OCI-LY3 (cell line): ENCODE measurements around the gene ARHGEF28.

Experiments used
- H2AFZ ChIP-seq: fragments of 200-600, 300-600 bp; shearing (Covaris generic); 2 replicates; pipeline ENCODE4 v1.6.0; 2014; ENCODE audit warnings: antibody characterized with exemption, low read depth, low read length
- H3K27ac ChIP-seq: fragments of 200-600, 300-600 bp; sonication (generic); 2 replicates; pipeline ENCODE4 v1.5.1; 2014; ENCODE audit warnings: mild to moderate bottlenecking, low read length, moderate library complexity, mixed read lengths
- H3K27me3 ChIP-seq: fragments of 200-600, 300-600 bp; sonication (generic); 2 replicates; pipeline ENCODE4 v1.6.1; 2014; ENCODE audit warnings: low read depth, low read length, mixed read lengths
- H3K36me3 ChIP-seq: fragments of 200-600, 300-600 bp; sonication (generic); replicated peaks from 2 replicates; pipeline ENCODE3; 2014; ENCODE audit warnings: low read depth, low read length, mixed read lengths
- H3K4me1 ChIP-seq: fragments of 300-600, 200-600 bp; sonication (generic); 2 replicates; pipeline ENCODE4 v1.6.1; 2014; ENCODE audit warnings: low read length, mixed read lengths
- H3K4me2 ChIP-seq: fragments of 200-600, 300-600 bp; sonication (generic); 2 replicates; pipeline ENCODE4 v1.6.1; 2014; ENCODE audit warnings: low read length, mixed read lengths
- H3K4me3 ChIP-seq: fragments of 300-600, 200-600 bp; sonication (generic); 2 replicates; pipeline ENCODE4 v1.5.1; 2014; ENCODE audit warnings: antibody characterized with exemption, mild to moderate bottlenecking, low read length, moderate library complexity
- H3K79me2 ChIP-seq: fragments of 300-600, 200-600 bp; shearing (Covaris generic); 2 replicates; pipeline ENCODE4 v1.6.1; 2014; ENCODE audit warnings: mild to moderate bottlenecking, low read length, mixed read lengths
- H3K9ac ChIP-seq: fragments of 300-600, 200-600 bp; shearing (Covaris generic); 2 replicates; pipeline ENCODE4 v1.6.0; 2014; ENCODE audit warnings: mild to moderate bottlenecking, low read length, moderate library complexity
- H3K9me3 ChIP-seq: fragments of 200-600, 300-600 bp; shearing (Covaris generic); 2 replicates; pipeline ENCODE4 v1.6.1; 2014; ENCODE audit warnings: low read length, mixed read lengths; ENCODE audit not compliant: insufficient read depth
- H4K20me1 ChIP-seq: fragments of 200-600, 300-600 bp; sonication (generic); 2 replicates; pipeline ENCODE4 v1.6.1; 2016; ENCODE audit warnings: low read length, mixed read lengths; ENCODE audit not compliant: insufficient read depth
- EZH2phosphoT487 ChIP-seq: fragments of 200-600 bp; shearing (Covaris generic); IDR thresholded peaks from 2 replicates; pipeline ENCODE4 v1.6.1; 2018; ENCODE audit warnings: antibody characterized with exemption, mixed run types, low read depth
- TF ChIP-seq, protein P1 (sequence below): fragments of 200-600, 300-600 bp; sonication (generic); IDR thresholded peaks from 2 replicates; pipeline ENCODE4 v1.5.1; 2014; ENCODE audit warnings: antibody characterized with exemption, low read length, low read depth

Gene ARHGEF28

DNA sequence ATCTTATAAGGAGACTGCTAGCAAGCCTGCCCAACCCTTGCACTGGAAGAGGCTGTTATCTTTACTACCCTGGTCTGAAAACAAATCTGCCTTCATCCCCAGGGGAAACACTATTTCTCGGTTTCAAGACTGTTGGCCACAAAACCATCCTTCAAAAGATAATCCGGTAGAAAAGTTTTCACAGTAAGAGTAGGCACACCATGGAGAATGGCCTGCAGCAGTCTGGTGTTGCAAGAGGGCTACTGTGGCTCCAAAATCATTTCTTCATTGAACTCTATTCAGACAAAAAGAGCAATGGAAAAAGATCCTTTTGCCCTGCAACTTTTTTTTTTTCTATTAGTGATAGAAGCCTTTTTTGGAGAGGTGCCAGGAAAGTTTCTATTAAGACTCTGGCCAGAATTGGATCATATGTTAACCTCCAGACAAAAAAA is 163.9 kb downstream of the ARHGEF28 start:
- H3K4me3 ChIP-seq, result no peak overlapping the region
- peaks cover 4% of the 10 kb centered on the region; the same call in 1 of the 2 replicates for H3K4me1 ChIP-seq
- no peak overlapping the region for H3K27ac ChIP-seq
- H3K9ac ChIP-seq, result no peak overlapping the region
- no peaks in the 10 kb centered on the region for H4K20me1 ChIP-seq
- no peaks in the 10 kb centered on the region for H3K9me3 ChIP-seq
- no peaks in the 10 kb centered on the region for H3K79me2 ChIP-seq
- TF ChIP-seq, protein P1, sequence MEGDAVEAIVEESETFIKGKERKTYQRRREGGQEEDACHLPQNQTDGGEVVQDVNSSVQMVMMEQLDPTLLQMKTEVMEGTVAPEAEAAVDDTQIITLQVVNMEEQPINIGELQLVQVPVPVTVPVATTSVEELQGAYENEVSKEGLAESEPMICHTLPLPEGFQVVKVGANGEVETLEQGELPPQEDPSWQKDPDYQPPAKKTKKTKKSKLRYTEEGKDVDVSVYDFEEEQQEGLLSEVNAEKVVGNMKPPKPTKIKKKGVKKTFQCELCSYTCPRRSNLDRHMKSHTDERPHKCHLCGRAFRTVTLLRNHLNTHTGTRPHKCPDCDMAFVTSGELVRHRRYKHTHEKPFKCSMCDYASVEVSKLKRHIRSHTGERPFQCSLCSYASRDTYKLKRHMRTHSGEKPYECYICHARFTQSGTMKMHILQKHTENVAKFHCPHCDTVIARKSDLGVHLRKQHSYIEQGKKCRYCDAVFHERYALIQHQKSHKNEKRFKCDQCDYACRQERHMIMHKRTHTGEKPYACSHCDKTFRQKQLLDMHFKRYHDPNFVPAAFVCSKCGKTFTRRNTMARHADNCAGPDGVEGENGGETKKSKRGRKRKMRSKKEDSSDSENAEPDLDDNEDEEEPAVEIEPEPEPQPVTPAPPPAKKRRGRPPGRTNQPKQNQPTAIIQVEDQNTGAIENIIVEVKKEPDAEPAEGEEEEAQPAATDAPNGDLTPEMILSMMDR, result no peak
- no peak for TF ChIP-seq EZH2phosphoT487
- no peak overlapping the region for H3K4me2 ChIP-seq
- no peak overlapping the region for H2AFZ ChIP-seq
- no peaks in the 10 kb centered on the region for H3K27me3 ChIP-seq
- H3K36me3 ChIP-seq, result no peaks in the 10 kb centered on the region

DNA sequence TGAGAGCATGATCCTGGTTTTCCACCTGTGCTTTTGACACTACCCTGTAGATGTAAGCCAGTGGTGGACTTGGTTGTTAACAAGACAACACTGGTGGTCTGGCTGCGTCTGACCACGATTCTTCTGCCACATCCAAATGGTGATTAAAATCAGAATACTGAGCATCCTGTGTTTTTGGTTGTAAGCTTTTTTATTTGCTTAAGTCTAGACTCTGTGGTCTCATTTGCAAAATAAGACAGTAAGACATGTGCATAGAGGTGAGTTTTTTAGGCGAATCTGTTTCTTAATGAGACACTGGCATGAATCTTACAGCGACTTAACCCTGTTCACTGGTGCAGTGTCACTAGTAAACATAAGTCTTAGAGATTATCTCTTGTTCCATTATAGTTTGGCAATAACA is 165.4 kb downstream of the ARHGEF28 start:
- Histone ChIP-seq H3K36me3 (no peaks in the 10 kb centered on the region), H3K27ac (no peak overlapping the region), H3K79me2 (no peaks in the 10 kb centered on the region), H3K9ac (no peak overlapping the region), H3K4me1 (peaks cover 8% of the 10 kb centered on the region), H2AFZ (no peak overlapping the region), H3K9me3 (no peaks in the 10 kb centered on the region), H3K4me2 (no peak overlapping the region), H4K20me1 (no peaks in the 10 kb centered on the region), H3K27me3 (no peaks in the 10 kb centered on the region), H3K4me3 (no peak overlapping the region)
- TF ChIP-seq, protein P1, result no peak
- no peak for TF ChIP-seq EZH2phosphoT487

DNA sequence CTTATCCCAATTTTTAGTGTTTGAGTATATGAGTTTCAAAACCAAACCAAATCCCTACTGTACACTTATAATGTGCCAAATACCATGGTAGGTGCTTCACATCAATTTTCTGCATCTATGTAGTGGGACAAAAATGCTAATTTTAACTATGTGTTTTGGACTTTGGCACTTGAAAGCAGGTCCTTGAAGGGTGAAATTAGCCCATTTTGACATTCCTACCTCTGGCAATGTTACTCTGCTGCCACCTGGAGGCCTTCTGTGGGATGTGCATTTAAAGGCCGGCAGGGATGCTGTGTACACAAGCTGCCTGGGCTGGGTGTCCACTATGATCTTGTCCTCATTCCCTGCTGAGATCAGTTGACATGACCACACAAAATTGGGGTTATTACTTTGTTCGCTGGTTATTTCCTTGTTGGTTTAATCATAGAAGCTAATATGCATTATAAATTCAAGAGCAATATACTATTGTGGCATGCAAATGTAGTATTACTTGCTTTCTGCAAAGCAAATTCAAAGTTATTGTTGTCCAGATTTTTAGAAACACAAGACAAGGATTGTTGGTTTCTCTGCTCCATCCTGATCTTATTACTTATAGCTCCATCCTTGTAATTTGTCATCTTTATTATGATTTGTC is 166.8 kb downstream of the ARHGEF28 start:
- Histone ChIP-seq H3K4me1 (peaks cover 14% of the 10 kb centered on the region), H3K36me3 (no peaks in the 10 kb centered on the region), H3K79me2 (no peaks in the 10 kb centered on the region), H3K4me2 (no peak overlapping the region), H3K4me3 (no peak overlapping the region), H2AFZ (no peak overlapping the region), H3K9ac (no peak overlapping the region), H3K9me3 (no peaks in the 10 kb centered on the region), H4K20me1 (no peaks in the 10 kb centered on the region), H3K27me3 (no peaks in the 10 kb centered on the region), H3K27ac (no peak overlapping the region)
- no peak for TF ChIP-seq EZH2phosphoT487
- TF ChIP-seq, protein P1, result peak; percentile 84

DNA sequence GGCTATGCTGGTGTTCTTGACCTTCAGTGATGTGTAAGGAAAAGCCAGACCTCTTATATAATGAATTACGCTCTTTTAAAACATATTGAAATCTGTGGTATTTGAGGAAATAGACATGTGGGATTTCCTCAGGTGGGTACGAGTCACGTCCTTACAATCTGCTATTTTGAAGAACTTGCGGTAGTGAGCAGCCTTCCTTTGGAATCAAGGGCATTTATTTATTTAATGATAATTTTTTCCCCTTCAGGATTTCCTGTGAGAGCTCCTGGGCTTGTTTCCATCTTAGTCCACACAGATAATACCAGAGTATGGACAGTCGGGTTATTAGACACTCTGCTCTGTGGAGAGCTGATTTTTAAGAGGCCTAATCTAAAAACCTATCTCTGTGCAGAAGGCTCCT is 167.9 kb downstream of the ARHGEF28 start:
- TF ChIP-seq, protein P1, result no peak
- no peak for TF ChIP-seq EZH2phosphoT487
- Histone ChIP-seq H2AFZ (no peak overlapping the region), H3K4me3 (no peak overlapping the region), H3K4me1 (peaks cover 14% of the 10 kb centered on the region), H3K79me2 (no peaks in the 10 kb centered on the region), H3K9me3 (no peaks in the 10 kb centered on the region), H3K27me3 (no peaks in the 10 kb centered on the region), H3K9ac (no peak overlapping the region), H3K27ac (no peak overlapping the region), H3K4me2 (no peak overlapping the region), H3K36me3 (no peaks in the 10 kb centered on the region), H4K20me1 (no peaks in the 10 kb centered on the region)
